HG02840 (cell line): Measurements from ENCODE around the gene KMT5B.
"Not testable (repeated sequence)": the region's sequence is repeated elsewhere in the genome, so short reads cannot be mapped to it uniquely, and the experiment has no call there.

Source experiments
- ATAC-seq: cut with Tn5 transposase; IDR thresholded peaks from one replicate; pipeline ENCODE4 v1.9.1; 2021; ENCODE audit warnings: mild to moderate bottlenecking, moderate library complexity, moderate number of reproducible peaks; ENCODE audit not compliant: unreplicated experiment, low FRiP score

The KMT5B gene

GRCh38 chr11:68213135-68213515 is at the start of gene KMT5B:
KMT5B (minus strand) TSS chr11:68213296; CDS start chr11:68190076, 23,220 bp downstream.
- peak; percentile 20 for ATAC-seq

- no peak for ATAC-seq
These were observed 49.4 kb upstream of the KMT5B start for GRCh38 chr11:68262544-68262827.

- ATAC-seq: no peak
These were observed 48.9 kb upstream of the KMT5B start for GRCh38 chr11:68261749-68262543.

DNA sequence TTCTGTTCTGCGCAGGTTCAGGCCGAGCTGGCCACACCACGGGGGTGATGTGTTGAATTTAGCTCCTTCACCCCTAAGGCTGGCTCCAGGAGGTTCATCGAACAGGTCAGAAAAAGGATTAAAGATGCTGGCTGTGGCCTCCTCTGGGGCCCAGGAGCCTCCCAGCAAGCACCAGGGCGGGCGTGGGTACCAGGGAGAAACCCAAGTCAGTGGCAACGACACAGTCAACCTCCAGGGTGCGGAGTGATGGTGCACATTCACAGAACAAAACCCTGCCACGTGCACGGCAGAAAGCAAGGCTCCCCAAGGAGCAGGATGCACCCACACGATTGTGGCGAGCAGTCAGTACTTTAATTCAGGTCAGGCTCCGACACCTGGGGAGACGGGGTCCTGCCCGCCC is 47.9 kb upstream of the KMT5B start:
- no peak for ATAC-seq

- ATAC-seq: no peak
These were observed 47.4 kb upstream of the KMT5B start for GRCh38 chr11:68260484-68260883.

- ATAC-seq: no peak
These were observed 46.2 kb upstream of the KMT5B start for GRCh38 chr11:68259122-68259959.

DNA sequence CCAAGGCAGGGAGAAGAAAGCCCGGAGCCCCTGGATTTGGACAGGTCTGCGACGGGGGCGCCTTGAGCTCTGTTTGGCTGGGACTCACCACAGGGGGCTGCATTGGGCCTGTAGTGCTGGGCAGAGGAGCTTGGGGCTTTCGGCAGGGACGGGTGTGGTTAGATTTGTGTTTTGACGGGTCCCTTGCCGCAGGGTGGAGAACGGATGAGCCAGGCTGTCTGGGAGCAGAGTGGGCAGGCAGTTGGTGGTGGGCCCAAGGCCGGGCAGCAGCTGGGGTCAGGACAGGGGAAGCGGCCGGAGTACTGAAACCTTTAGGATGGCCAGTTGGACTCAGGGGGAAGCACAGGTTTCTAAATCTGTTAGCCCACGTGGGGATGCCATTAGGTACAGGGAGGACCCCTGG is 45.3 kb upstream of the KMT5B start:
- no peak for ATAC-seq

DNA sequence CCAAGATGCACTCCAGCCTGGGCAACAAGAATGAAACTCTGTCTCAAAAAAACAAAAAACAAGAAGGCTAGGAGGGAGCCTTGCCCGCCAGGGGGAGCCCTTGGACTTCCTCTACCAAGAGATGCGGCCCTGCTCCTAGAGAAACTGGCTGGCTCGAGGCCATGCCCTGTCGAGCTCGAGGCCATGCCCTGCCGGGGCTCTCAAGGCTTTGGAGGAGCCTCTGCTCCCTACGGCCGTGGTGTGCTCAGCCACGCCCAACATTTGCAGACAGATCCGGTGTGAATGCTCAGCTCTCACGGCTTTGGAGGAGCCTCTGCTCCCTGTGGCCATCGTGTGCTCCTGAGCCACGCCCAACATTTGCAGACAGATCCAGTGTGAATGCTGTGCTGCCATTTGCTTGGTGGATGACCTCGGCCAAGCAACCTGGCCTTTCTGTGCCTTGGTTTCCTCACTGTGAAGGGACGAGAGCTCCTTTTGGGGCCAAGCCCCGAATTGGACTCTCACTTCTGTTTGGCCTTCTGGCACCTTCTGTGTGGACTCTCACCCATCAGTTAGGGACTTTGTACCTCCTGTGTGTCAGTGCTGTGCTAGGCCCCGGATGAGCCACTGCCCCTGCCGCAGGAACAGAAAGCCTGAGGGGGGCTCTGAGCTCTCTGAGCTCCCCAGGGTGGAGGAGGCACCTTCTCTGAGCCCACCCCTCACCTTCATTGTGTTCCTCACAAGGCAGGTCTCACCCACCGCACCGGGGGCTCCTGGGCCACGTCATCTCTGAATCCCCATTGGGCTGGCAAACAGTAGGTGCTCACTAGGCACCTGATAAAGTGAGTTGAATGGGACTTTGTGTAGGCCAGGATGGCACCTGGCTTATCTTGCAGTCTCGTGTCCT is 44.6 kb upstream of the KMT5B start:
- ATAC-seq: no peak

- no peak for ATAC-seq
These were observed 43.2 kb upstream of the KMT5B start for GRCh38 chr11:68256331-68256741.

- ATAC-seq: no peak
These were observed 42.4 kb upstream of the KMT5B start for GRCh38 chr11:68255526-68255925.

- no peak for ATAC-seq
These were observed 41.3 kb upstream of the KMT5B start for GRCh38 chr11:68254421-68254820.

- no peak for ATAC-seq
These were observed 38.7 kb upstream of the KMT5B start for GRCh38 chr11:68251765-68252164.

- not testable (repeated sequence) for ATAC-seq
These were observed 31.8 kb upstream of the KMT5B start for GRCh38 chr11:68244912-68245311.

- not testable (repeated sequence) for ATAC-seq
These were observed 30.8 kb upstream of the KMT5B start for GRCh38 chr11:68243847-68244246.

GRCh38 chr11:68242616-68243015 is 29.5 kb upstream of the KMT5B start:
- ATAC-seq: no peak

- no peak for ATAC-seq
These were observed 18.5 kb upstream of the KMT5B start for GRCh38 chr11:68231621-68232020.

DNA sequence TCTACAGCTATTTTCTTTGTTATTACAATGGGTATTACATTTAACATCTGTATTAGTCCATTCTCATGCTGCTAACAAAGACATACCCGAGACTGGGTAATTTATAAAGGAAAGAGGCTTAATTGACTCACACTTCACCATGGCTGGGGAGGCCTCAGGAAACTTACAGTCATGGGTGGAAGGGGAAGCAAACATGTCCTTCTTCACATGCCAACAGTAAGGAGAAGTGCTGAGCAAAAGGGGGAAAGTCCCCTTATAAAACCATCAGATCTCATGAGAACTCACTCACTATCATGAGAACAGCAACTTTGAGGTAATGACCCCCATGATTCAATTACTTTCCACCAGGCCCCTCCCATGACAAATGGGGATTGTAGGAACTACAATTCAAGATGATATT is 16.5 kb upstream of the KMT5B start:
- no peak for ATAC-seq

- ATAC-seq: no peak
These were observed 13.3 kb upstream of the KMT5B start for GRCh38 chr11:68226421-68226820.

DNA sequence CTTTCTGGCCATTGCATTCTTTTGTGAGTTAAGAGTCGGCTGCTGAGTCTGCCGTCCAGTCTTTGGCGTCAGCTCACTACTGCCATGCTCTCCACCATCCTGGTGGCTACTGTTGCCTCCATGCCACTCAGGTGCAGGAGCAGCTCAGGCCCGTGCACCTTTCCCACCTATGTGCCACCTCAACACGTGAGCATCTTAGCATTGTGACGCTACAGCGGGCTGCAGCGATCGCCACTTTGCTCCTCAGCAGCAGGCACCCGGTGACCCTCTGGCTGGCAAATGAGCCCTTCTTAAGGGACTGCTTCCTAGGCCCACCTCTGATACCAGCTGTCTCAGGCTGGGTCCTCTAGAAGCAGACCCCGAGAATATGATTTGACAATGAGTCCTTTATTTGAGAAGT is 11.5 kb upstream of the KMT5B start:
- no peak for ATAC-seq

- no peak for ATAC-seq
These were observed 10.2 kb upstream of the KMT5B start for GRCh38 chr11:68223275-68223674.

DNA sequence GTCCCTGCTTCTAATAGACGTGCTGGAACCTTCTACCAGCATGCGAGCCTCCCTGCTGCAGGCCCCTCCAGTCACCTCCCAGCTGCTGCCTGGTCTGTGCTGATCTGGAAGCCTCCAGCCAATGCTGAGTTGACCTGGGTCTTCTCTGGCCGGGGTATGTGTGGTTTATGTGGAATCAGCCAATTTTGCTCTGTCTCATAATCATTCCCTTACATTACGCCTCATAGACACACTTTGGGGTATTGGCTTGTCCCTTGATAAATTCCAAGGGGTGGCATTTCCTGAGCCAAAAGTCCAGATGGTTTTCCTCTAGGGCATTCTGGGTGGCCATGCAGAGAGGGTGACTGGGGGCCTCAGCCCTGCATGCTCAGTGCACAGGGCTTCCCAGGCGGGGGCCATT is 8.3 kb upstream of the KMT5B start:
- no peak for ATAC-seq
